ENCODE measurements around the gene ZNF223. TPM values are rescaled to one million over a fixed set of nuclear protein-coding genes. Genes with fewer than 3 reads are reported as not detected.

Gene ZNF223
- total RNA-seq, 2 donors from 2014 or later: 4.2 to 5.4 TPM

GRCh38 chr19:44109458-44109857 lies 57.6 kb downstream of the ZNF223 start:
- Histone ChIP-seq H3K4me3 (no peak overlapping the region), H3K9me3 (peaks cover 24 to 57% of the 10 kb centered on the region in 2 donors), H3K36me3 (peaks cover 29% of the 10 kb centered on the region), H3K4me1 (peaks cover 0 to 15% of the 10 kb centered on the region in 2 donors), H3K27me3 (no peaks in the 10 kb centered on the region), H3K27ac (no peak overlapping the region)
- no peak for DNase-seq (ENCODE audit: low spot score)
- TF ChIP-seq CTCF (IDR thresholded peaks at IDR 0.05): no peak

DNA sequence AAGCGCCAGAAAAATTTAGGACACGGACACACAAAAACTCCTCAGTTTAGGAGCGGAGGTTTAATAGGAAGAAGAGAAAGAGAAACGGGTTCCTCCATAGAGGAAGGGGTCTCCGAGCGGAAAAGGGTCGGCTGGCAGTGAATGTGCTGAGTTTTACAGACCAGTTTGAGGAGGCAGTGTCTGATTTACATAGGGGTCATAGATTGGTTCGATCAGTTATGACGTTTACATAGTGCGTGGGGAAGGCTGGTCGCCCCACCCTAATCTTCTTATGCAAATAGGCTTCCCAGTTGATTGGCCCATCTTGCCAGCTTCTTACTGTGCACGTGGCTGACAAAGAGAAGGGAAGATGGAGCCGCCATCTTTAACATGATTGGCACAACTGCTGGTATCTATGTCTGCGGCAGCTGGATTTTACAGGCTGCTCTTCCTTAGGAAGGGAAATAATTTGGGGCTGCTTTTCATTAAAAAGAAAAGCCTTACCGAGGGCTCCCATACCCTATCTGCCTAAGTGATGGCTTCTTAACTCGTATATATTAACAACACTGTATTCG lies 60.2 kb downstream of the ZNF223 start:
- no peak for TF ChIP-seq CTCF (IDR thresholded peaks at IDR 0.05)
- DNase-seq (ENCODE audit: low spot score): no peak
- Histone ChIP-seq H3K27me3 (no peaks in the 10 kb centered on the region), H3K4me1 (peaks cover 0 to 18% of the 10 kb centered on the region in 2 donors), H3K27ac (no peak overlapping the region), H3K36me3 (peaks cover 23% of the 10 kb centered on the region), H3K9me3 (peaks cover 14 to 33% of the 10 kb centered on the region in 2 donors), H3K4me3 (peak overlapping the region; percentile 69 to 84)

DNA sequence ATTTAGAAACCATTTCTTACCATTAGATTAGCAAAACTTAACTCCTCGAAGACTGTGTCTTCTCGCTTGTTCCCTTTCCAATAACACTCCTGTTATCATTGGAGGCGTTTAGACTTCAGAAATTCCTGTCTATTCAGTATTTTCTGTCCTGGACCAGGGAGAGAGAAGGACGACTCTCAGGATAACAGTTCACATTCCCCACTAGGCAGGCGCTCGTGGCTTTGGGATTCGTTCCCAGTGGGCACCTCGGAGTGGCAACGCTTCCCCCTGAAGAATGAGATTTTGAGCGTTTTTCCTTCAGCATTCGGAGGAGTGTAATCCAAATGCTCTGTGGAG lies 60.9 kb downstream of the ZNF223 start:
- TF ChIP-seq CTCF (IDR thresholded peaks at IDR 0.05): no peak
- no peak for DNase-seq (ENCODE audit: low spot score)
- H3K4me3 ChIP-seq: peak overlapping the region; percentile 69 to 84

GRCh38 chr19:44113138-44113783 lies 61.4 kb downstream of the ZNF223 start, which contains the start of gene ZNF225:
ZNF225 (plus strand) TSS chr19:44113399; CDS start chr19:44115828, 2,429 bp downstream.
- Histone ChIP-seq H3K27me3 (no peaks in the 10 kb centered on the region), H3K4me1 (peaks cover 0 to 18% of the 10 kb centered on the region in 2 donors), H3K36me3 (peaks cover 23% of the 10 kb centered on the region), H3K4me3 (peak within 1 kb of the TSS; percentile 69 to 84), H3K27ac (peak within 1 kb of the TSS; percentile 70 to 80), H3K9me3 (peaks cover 8 to 20% of the 10 kb centered on the region in 2 donors)
- peak; percentile 98 for DNase-seq (ENCODE audit: low spot score)
- no peak for TF ChIP-seq CTCF (IDR thresholded peaks at IDR 0.05)

More for the DNA sequence above, 60.9 kb downstream of the ZNF223 start:
- peaks cover 12 to 25% of the 10 kb centered on the region in 2 donors for H3K9me3 ChIP-seq
- H3K4me1 ChIP-seq: peaks cover 0 to 18% of the 10 kb centered on the region in 2 donors
- H3K27me3 ChIP-seq: no peaks in the 10 kb centered on the region
- H3K27ac ChIP-seq: peak overlapping the region; percentile 42 to 59
- peaks cover 23% of the 10 kb centered on the region for H3K36me3 ChIP-seq

DNA sequence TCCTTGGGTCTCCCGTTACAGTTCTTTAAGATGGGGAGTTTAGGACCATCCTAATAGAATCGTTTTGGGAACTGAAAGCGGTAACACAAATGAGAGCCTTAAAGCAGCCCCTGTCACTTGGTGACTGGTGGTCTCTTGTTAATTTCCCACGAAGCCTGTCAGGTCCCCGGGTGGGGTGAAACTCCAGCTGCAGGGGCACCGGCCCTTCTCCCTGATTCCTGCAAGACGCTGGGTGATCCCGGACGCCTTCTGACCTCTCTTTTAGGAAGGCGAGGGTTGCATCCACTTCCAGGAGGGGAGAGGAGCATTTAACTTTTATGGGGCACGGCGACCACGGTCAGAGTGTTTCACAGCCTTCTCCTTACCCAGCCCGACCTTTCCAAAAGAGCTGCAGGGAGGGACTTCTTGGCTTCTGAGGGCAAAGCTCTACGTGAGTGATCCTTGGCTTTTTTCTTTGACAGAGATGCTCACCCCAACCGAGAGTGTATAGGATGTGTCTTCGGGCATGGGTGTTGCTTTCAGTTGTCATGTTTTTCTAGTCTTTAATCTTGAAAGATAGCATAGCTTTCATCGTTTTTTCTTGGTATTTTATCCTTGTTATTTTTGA lies 62.1 kb downstream of the ZNF223 start:
- H3K27me3 ChIP-seq: no peaks in the 10 kb centered on the region
- H3K36me3 ChIP-seq: peaks cover 26% of the 10 kb centered on the region
- H3K27ac ChIP-seq: peak overlapping the region; percentile 70 to 80
- peaks cover 7 to 16% of the 10 kb centered on the region in 2 donors for H3K9me3 ChIP-seq
- H3K4me1 ChIP-seq: peaks cover 0 to 18% of the 10 kb centered on the region in 2 donors
- H3K4me3 ChIP-seq: peak overlapping the region; percentile 69 to 84
- no peak for DNase-seq (ENCODE audit: low spot score)
- no peak for TF ChIP-seq CTCF (IDR thresholded peaks at IDR 0.05)

Other genes starting within 250 kb of the ZNF223 start
- 1 to 10 TPM in 1 of 2 donors, under 1 TPM in 1; 0.63 to 3.9 TPM for gene LYPD5, start 249.6 kb upstream of the ZNF223 start, total RNA-seq
- 1 to 10 TPM; 4.5 to 6.5 TPM for gene ZNF283, start 224.7 kb upstream of the ZNF223 start, total RNA-seq
- gene ZNF404, start 168.1 kb upstream of the ZNF223 start, total RNA-seq: 1 to 10 TPM; 2.6 to 3.3 TPM
- gene ZNF45, start 116.8 kb upstream of the ZNF223 start, total RNA-seq: 1 to 10 TPM; 5.8 to 7.2 TPM
- 1 to 10 TPM; 3.0 to 4.1 TPM for gene ZNF221, start 100.8 kb upstream of the ZNF223 start, total RNA-seq
- gene ZNF155, start 67.8 kb upstream of the ZNF223 start, total RNA-seq: 1 to 10 TPM; 3.4 to 5.7 TPM
- 1 to 10 TPM; 1.6 to 2.1 TPM for gene ZNF230, start 49.1 kb upstream of the ZNF223 start, total RNA-seq
- 1 to 10 TPM; 2.4 to 2.9 TPM for gene ZNF222, start 26.7 kb upstream of the ZNF223 start, total RNA-seq
- 1 to 10 TPM; 1.2 to 1.6 TPM for gene ZNF284, start 20.1 kb downstream of the ZNF223 start, total RNA-seq
- 10 to 100 TPM in 1 of 2 donors, 1 to 10 TPM in 1; 7.8 to 19.0 TPM for gene ZNF224, start 42.3 kb downstream of the ZNF223 start, total RNA-seq
- gene ZNF225, start 61.4 kb downstream of the ZNF223 start, total RNA-seq: 1 to 10 TPM; 2.2 to 2.8 TPM
- 1 to 10 TPM; 6.0 TPM for gene ZNF234, start 89.5 kb downstream of the ZNF223 start, total RNA-seq
- 10 to 100 TPM; 11.5 to 17.1 TPM for gene ZNF226, start 113.1 kb downstream of the ZNF223 start, total RNA-seq
- 1 to 10 TPM; 6.6 to 6.9 TPM for gene ZNF227, start 160.5 kb downstream of the ZNF223 start, total RNA-seq
- gene ZNF233, start 207.8 kb downstream of the ZNF223 start, total RNA-seq: 1 to 10 TPM; 3.8 to 5.2 TPM